Uterus (tissue), 4 donors: ENCODE results near the gene UHMK1. TPM values are rescaled to one million over a fixed set of nuclear protein-coding genes. Genes with fewer than 3 reads are reported as not detected.

Source experiments
- DNase-seq, 2 donors: peaks; one replicate each; pipeline ENCODE4 v3.0.0-alpha.2; 2019 to 2020
- H3K27ac ChIP-seq, 2 donors: fragments of 200-600 bp; sonication (generic); 1 replicate in 1 of 2; 2 replicates in 1 of 2; pipeline ENCODE4 v1.5.1; 2016 to 2018
- H3K27me3 ChIP-seq, 2 donors: fragments of 200-600 bp; sonication (generic); one replicate each; pipeline ENCODE4 v1.5.1; 2018 to 2019; ENCODE audit warnings: control low read depth in 1 of 2
- H3K36me3 ChIP-seq, 2 donors: fragments of 200-600 bp; sonication (generic); one replicate each; pipeline ENCODE4 v1.5.1; 2019; ENCODE audit warnings: control low read depth in 1 of 2
- H3K4me1 ChIP-seq, 2 donors: fragments of 200-600 bp; sonication (generic); one replicate each; pipeline ENCODE4 v1.5.1; 2018 to 2019; ENCODE audit warnings: control low read depth in 1 of 2
- H3K4me3 ChIP-seq, 2 donors: fragments of 200-600 bp; sonication (generic); 1 replicate in 1 of 2; 2 replicates in 1 of 2; pipeline ENCODE4 v1.5.1; 2018 to 2019; ENCODE audit warnings: mild to moderate bottlenecking in 1 of 2
- H3K9me3 ChIP-seq, 2 donors: fragments of 200-600 bp; sonication (generic); one replicate each; pipeline ENCODE4 v1.5.1; 2019; ENCODE audit warnings: control low read depth in 1 of 2
- CTCF ChIP-seq, 4 experiments: fragments of 200-600 bp in 2 of 4; fragments of 450-650 bp in 2 of 4; sonication (generic) in 2 of 4; IDR thresholded peaks; one replicate each; pipeline ENCODE4 v1.5.1; 2016 to 2019; ENCODE audit warnings: antibody characterized with exemption in 4 of 4, mild to moderate bottlenecking in 2 of 4, moderate library complexity in 1 of 4
- POLR2A ChIP-seq, 2 donors: fragments of 450-650 bp; IDR thresholded peaks; one replicate each; pipeline ENCODE4 v1.6.1; 2016; ENCODE audit warnings: antibody characterized with exemption in 2 of 2, mild to moderate bottlenecking in 1 of 2, moderate library complexity in 1 of 2
- intact Hi-C: fragments of 100-400 bp; cut with DNase I; formaldehyde crosslinking; loops from one replicate; pipeline ENCODE4 v1.15.1; 2023; ENCODE audit warnings: low total_unique reads
- small RNA-seq: library from RNA; depleted of rRNA; stranded (forward); fragments of <200 nt; gene quantifications from one replicate; pipeline ENCODE3, GENCODE V24; 2016
- total RNA-seq, 4 donors: library from RNA; depleted of rRNA in 3 of 4; stranded (reverse); fragments of >200 nt in 3 of 4; gene quantifications; one replicate each; pipeline versions ENCODE4 v1.1.0 to v1.2.4, GENCODE V29; 2014 to 2023
- donor health status: DM: yes; HTN: yes; CAD: no.

Gene UHMK1
- total RNA-seq, 4 donors from 2014 or later, result 9.2 to 58.8 (median 31.6) TPM

- TF ChIP-seq POLR2A (IDR thresholded peaks at IDR 0.05) (no peak), CTCF (IDR thresholded peaks at IDR 0.05) (no peak)
- DNase-seq, result no peak
- no peaks in the 10 kb centered on the region for H3K36me3 ChIP-seq
- H3K27ac ChIP-seq, result no peak overlapping the region
- no peak overlapping the region for H3K4me3 ChIP-seq
- H3K4me1 ChIP-seq, result no peaks in the 10 kb centered on the region
- no peaks in the 10 kb centered on the region for H3K27me3 ChIP-seq
- no peaks in the 10 kb centered on the region for H3K9me3 ChIP-seq
- intact Hi-C loops, result no loop called here
Measured at GRCh38 chr1:162571696-162572095, 74.1 kb downstream of the UHMK1 start.

GRCh38 chr1:162573136-162573535 is 75.5 kb downstream of the UHMK1 start:
- Histone ChIP-seq H3K4me3 (no peak overlapping the region), H3K27ac (no peak overlapping the region), H3K4me1 (no peaks in the 10 kb centered on the region), H3K36me3 (no peaks in the 10 kb centered on the region), H3K27me3 (no peaks in the 10 kb centered on the region), H3K9me3 (no peaks in the 10 kb centered on the region)
- intact Hi-C loops, result no loop called here
- DNase-seq, result no peak
- TF ChIP-seq POLR2A (IDR thresholded peaks at IDR 0.05) (no peak), CTCF (IDR thresholded peaks at IDR 0.05) (no peak)

- Histone ChIP-seq H3K27ac (no peak overlapping the region), H3K4me3 (no peak overlapping the region), H3K27me3 (no peaks in the 10 kb centered on the region), H3K36me3 (no peaks in the 10 kb centered on the region), H3K4me1 (no peaks in the 10 kb centered on the region), H3K9me3 (no peaks in the 10 kb centered on the region)
- TF ChIP-seq POLR2A (IDR thresholded peaks at IDR 0.05), result no peak
- no peak for TF ChIP-seq CTCF (IDR thresholded peaks at IDR 0.05)
- DNase-seq, result no peak
- intact Hi-C loops, result no loop called here
Measured at GRCh38 chr1:162578071-162578700, 80.6 kb downstream of the UHMK1 start.

GRCh38 chr1:162578936-162579335 is 81.3 kb downstream of the UHMK1 start:
- no peaks in the 10 kb centered on the region for H3K36me3 ChIP-seq
- intact Hi-C loops, result no loop called here
- H3K27me3 ChIP-seq, result no peaks in the 10 kb centered on the region
- DNase-seq, result no peak
- no peak for TF ChIP-seq CTCF (IDR thresholded peaks at IDR 0.05)
- no peak for TF ChIP-seq POLR2A (IDR thresholded peaks at IDR 0.05)
- no peaks in the 10 kb centered on the region for H3K4me1 ChIP-seq
- H3K9me3 ChIP-seq, result no peaks in the 10 kb centered on the region
- H3K27ac ChIP-seq, result no peak overlapping the region
- no peak overlapping the region for H3K4me3 ChIP-seq

Small RNAs within 50 kb of the gene (small RNA-seq; reads per million reads assigned to genes)
- not detected for gene UQCRBP2

Other genes starting within 250 kb of the UHMK1 start
- gene SPATA46, start 121.0 kb upstream of the UHMK1 start, total RNA-seq, result not detected
- 10 to 100 TPM in 1 of 4 donors, 1 to 10 TPM in 3; 1.3 to 24.4 (median 4.8) TPM for gene C1orf226, start 116.1 kb upstream of the UHMK1 start, total RNA-seq
- under 1 TPM in 2 of 4 donors, not detected in 2; 0.21 to 0.27 TPM for gene SH2D1B, start 85.7 kb upstream of the UHMK1 start, total RNA-seq
- gene UAP1, start 63.9 kb downstream of the UHMK1 start, total RNA-seq, result 10 to 100 TPM; 17.7 to 66.5 (median 55.0) TPM
- gene DDR2, start 134.6 kb downstream of the UHMK1 start, total RNA-seq, result 100 to 1,000 TPM in 1 of 4 donors, 10 to 100 TPM in 3; 40.0 to 134 (median 74.7) TPM